AG09309 (cell line): Measurements from ENCODE around the gene TMEM207.
"Not testable (repeated sequence)": the region's sequence is repeated elsewhere in the genome, so short reads cannot be mapped to it uniquely, and the experiment has no call there.

ENCODE experiments used
- DNase-seq: peaks from one replicate; pipeline ENCODE4 v3.0.0-alpha.2; 2010; ENCODE audit warnings: low read depth
- H3K4me3 ChIP-seq: 2 replicates; pipeline ENCODE4 v1.5.1; 2011; ENCODE audit warnings: mild to moderate bottlenecking, low read depth, low read length, moderate library complexity; ENCODE audit not compliant: control insufficient read depth
- TF ChIP-seq, protein P1 (sequence below): IDR thresholded peaks from 2 replicates; pipeline ENCODE4 v1.5.1; 2011; ENCODE audit warnings: mild to moderate bottlenecking, low read depth, low read length, inconsistent platforms; ENCODE audit not compliant: insufficient read depth, control insufficient read depth; ENCODE audit errors: missing control alignments

Gene TMEM207

DNA sequence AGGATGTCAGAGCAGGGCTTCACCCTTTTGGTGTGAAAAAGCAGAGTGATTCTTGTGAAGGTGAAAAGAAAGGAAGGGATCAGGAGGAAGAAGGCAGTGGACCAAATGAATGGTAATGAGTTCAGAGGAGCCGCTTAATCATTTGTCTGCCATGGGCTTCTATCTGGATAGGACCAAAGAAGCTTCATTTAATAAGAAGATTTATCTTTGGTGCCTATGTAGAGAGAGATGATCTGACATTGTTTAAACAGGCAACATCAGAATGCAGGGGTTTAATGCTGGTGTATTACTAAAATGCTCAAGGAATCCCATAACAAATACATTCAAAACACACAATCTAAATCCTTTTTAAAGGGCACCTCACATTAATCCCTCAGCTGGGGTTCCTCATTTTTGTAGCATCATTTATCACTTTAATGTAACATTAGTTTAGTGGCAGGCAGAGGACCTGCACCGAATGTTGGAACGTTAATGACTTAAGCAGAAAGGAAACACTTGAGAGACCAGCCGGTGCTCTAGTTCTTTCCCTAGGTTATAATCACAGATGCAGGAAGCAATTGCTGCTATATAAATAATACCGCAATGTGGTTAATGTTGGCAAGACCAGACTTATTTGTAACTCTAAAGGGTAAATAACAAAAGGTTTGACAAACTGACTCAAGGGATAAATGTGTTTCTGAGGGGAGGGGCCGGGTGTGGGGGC, 36.3 kb upstream of the TMEM207 start:
- DNase-seq: no peak

GRCh38 chr3:190481779-190482178, 32.1 kb upstream of the TMEM207 start:
- no peak overlapping the region for H3K4me3 ChIP-seq
- DNase-seq: no peak
- TF ChIP-seq, protein P1, sequence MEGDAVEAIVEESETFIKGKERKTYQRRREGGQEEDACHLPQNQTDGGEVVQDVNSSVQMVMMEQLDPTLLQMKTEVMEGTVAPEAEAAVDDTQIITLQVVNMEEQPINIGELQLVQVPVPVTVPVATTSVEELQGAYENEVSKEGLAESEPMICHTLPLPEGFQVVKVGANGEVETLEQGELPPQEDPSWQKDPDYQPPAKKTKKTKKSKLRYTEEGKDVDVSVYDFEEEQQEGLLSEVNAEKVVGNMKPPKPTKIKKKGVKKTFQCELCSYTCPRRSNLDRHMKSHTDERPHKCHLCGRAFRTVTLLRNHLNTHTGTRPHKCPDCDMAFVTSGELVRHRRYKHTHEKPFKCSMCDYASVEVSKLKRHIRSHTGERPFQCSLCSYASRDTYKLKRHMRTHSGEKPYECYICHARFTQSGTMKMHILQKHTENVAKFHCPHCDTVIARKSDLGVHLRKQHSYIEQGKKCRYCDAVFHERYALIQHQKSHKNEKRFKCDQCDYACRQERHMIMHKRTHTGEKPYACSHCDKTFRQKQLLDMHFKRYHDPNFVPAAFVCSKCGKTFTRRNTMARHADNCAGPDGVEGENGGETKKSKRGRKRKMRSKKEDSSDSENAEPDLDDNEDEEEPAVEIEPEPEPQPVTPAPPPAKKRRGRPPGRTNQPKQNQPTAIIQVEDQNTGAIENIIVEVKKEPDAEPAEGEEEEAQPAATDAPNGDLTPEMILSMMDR: no peak

More for the DNA sequence above, 36.3 kb upstream of the TMEM207 start:
- TF ChIP-seq, protein P1: no peak
- H3K4me3 ChIP-seq: no peak overlapping the region

DNA sequence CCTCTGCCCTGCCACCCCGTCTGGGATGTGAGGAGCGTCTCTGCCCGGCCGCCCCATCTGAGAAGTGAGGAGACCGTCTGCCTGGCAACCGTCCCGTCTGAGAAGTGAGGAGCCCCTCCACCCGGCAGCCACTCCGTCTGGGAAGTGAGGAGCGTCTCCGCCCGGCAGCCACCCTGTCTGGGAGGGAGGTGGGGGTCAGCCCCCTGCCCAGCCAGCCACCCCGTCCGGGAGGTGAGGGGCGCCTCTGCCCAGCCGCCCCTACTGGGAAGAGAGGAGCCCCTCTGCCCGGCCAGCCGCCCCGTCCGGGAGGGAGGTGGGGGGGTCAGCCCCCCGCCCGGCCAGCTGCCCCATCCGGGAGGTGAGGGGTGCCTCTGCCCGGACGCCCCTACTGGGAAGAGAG, 23.6 kb upstream of the TMEM207 start:
- H3K4me3 ChIP-seq, DNase-seq: not testable (repeated sequence)

DNA sequence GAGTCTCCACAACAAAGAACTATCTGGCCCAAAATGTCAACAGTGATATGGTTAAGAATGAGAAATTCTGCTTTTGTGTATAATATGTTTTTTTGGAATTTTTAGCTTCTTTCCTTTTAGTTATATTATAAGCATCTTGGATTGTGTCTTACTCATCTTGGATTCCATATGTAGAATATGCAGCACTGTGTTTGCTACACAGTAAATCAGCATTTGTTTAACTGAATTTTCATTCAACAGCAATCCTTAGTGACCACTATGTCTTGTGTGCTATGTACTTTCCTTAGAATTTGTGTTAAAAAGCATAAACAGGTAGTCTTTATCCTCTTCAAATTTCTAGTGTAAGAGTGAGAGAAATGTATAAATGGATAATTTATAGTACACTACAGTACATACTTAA, 18.2 kb upstream of the TMEM207 start:
- TF ChIP-seq, protein P1: no peak
- DNase-seq: no peak
- H3K4me3 ChIP-seq: no peak overlapping the region

- no peak overlapping the region for H3K4me3 ChIP-seq
- TF ChIP-seq, protein P1: no peak
- no peak for DNase-seq
These were observed 8.3 kb upstream of the TMEM207 start for GRCh38 chr3:190458040-190458439.

GRCh38 chr3:190456770-190457169, 7.1 kb upstream of the TMEM207 start:
- no peak for DNase-seq
- TF ChIP-seq, protein P1: no peak
- no peak overlapping the region for H3K4me3 ChIP-seq

GRCh38 chr3:190455828-190456227, 6.1 kb upstream of the TMEM207 start:
- H3K4me3 ChIP-seq: no peak overlapping the region
- no peak for DNase-seq
- TF ChIP-seq, protein P1: no peak
